Upper lobe of right lung (tissue), 1 donor: ENCODE measurements around the gene TCEANC. TPM values are rescaled to one million over a fixed set of nuclear protein-coding genes. Genes with fewer than 3 reads are reported as not detected.

Experiments
- ATAC-seq: fragments of 200-7000 bp; cut with Tn5 transposase; one replicate; pipeline ENCODE4 v1.9.1; 2020; ENCODE audit warnings: mild to moderate bottlenecking, moderate library complexity
- DNase-seq: peaks from one replicate; pipeline ENCODE4 v3.0.0-alpha.2; 2020
- H3K27ac ChIP-seq: fragments of 200-600 bp; one replicate; pipeline ENCODE4 v1.8.0; 2022
- H3K27me3 ChIP-seq: fragments of 200-600 bp; one replicate; pipeline ENCODE4 v1.8.0; 2022; ENCODE audit warnings: mild to moderate bottlenecking
- H3K36me3 ChIP-seq: fragments of 200-600 bp; one replicate; pipeline ENCODE4 v1.8.0; 2022
- H3K4me1 ChIP-seq: fragments of 200-600 bp; one replicate; pipeline ENCODE4 v1.8.0; 2022
- H3K4me3 ChIP-seq: fragments of 200-600 bp; one replicate; pipeline ENCODE4 v1.8.0; 2022; ENCODE audit warnings: mild to moderate bottlenecking
- H3K9me3 ChIP-seq: fragments of 200-600 bp; one replicate; pipeline ENCODE4 v1.8.0; 2022
- CTCF ChIP-seq: fragments of 200-600 bp; IDR thresholded peaks from one replicate; pipeline ENCODE4 v1.8.0; 2022; ENCODE audit warnings: antibody characterized with exemption
- intact Hi-C: fragments of 100-400 bp; cut with DNase I; formaldehyde crosslinking; loops from one replicate; pipeline ENCODE4 v1.11.0; 2022
- total RNA-seq: library from RNA; stranded (reverse); fragmentation: NEBNext Ultra II Directional; extraction: Animal tissue kit (Norgen Biotek cat#: 25700); gene quantifications from one replicate; pipeline ENCODE4 v1.2.1, GENCODE V29; 2021
- donor health status: DM: no; HTN: yes; CAD: no; lungs with severe emphysema.

TCEANC gene
- total RNA-seq, 1 donor from 2014 or later = 6.4 TPM

GRCh38 chrX:13651150-13651549 lies 1.8 kb upstream of the TCEANC start:
- Histone ChIP-seq H3K36me3 (no peaks in the 10 kb centered on the region), H3K27ac (no peak overlapping the region), H3K4me1 (peaks cover 6% of the 10 kb centered on the region), H3K9me3 (no peaks in the 10 kb centered on the region), H3K4me3 (no peak overlapping the region), H3K27me3 (no peaks in the 10 kb centered on the region)
- DNase-seq (no peak), ATAC-seq (no peak)
- intact Hi-C loops = no loop called here
- no peak for TF ChIP-seq CTCF

GRCh38 chrX:13652287-13652793 lies 601 bp upstream of the TCEANC start:
- intact Hi-C loops = no loop called here
- DNase-seq (no peak), ATAC-seq (no peak)
- peak overlapping the region; percentile 65 for H3K4me3 ChIP-seq
- peak overlapping the region; percentile 96 for H3K27ac ChIP-seq
- no peak for TF ChIP-seq CTCF
- no peaks in the 10 kb centered on the region for H3K36me3 ChIP-seq
- no peaks in the 10 kb centered on the region for H3K9me3 ChIP-seq
- peaks cover 6% of the 10 kb centered on the region for H3K4me1 ChIP-seq
- H3K27me3 ChIP-seq = no peaks in the 10 kb centered on the region

- intact Hi-C loops = no loop called here
- DNase-seq (no peak), ATAC-seq (no peak)
- peaks cover 6% of the 10 kb centered on the region for H3K4me1 ChIP-seq
- H3K9me3 ChIP-seq = no peaks in the 10 kb centered on the region
- H3K27ac ChIP-seq = peak overlapping the region; percentile 96
- TF ChIP-seq CTCF = no peak
- peak overlapping the region; percentile 65 for H3K4me3 ChIP-seq
- no peaks in the 10 kb centered on the region for H3K36me3 ChIP-seq
- no peaks in the 10 kb centered on the region for H3K27me3 ChIP-seq
These were observed 1.2 kb downstream of the TCEANC start for GRCh38 chrX:13654116-13654515.

GRCh38 chrX:13655674-13656073 lies 2.7 kb downstream of the TCEANC start:
- Histone ChIP-seq H3K27ac (no peak overlapping the region), H3K36me3 (no peaks in the 10 kb centered on the region), H3K4me1 (peaks cover 6% of the 10 kb centered on the region), H3K9me3 (no peaks in the 10 kb centered on the region), H3K27me3 (no peaks in the 10 kb centered on the region), H3K4me3 (no peak overlapping the region)
- no peak for ATAC-seq
- no peak for DNase-seq
- intact Hi-C loops = no loop called here
- no peak for TF ChIP-seq CTCF

- TF ChIP-seq CTCF = peak; percentile 65
- no peaks in the 10 kb centered on the region for H3K9me3 ChIP-seq
- intact Hi-C loops = no loop called here
- H3K27me3 ChIP-seq = no peaks in the 10 kb centered on the region
- no peaks in the 10 kb centered on the region for H3K36me3 ChIP-seq
- no peak overlapping the region for H3K4me3 ChIP-seq
- H3K27ac ChIP-seq = no peak overlapping the region
- DNase-seq = no peak
- H3K4me1 ChIP-seq = peaks cover 6% of the 10 kb centered on the region
- ATAC-seq = peak; percentile 66
These were observed 5.7 kb downstream of the TCEANC start for GRCh38 chrX:13658602-13659001.

GRCh38 chrX:13659063-13659462 lies 6.1 kb downstream of the TCEANC start:
- H3K27ac ChIP-seq = peak overlapping the region; percentile 36
- ATAC-seq = peak; percentile 44
- intact Hi-C loops = no loop called here

More at GRCh38 chrX:13659063-13659462, 6.1 kb downstream of the TCEANC start:
- Histone ChIP-seq H3K4me1 (peaks cover 3% of the 10 kb centered on the region), H3K4me3 (no peak overlapping the region), H3K27me3 (no peaks in the 10 kb centered on the region), H3K36me3 (no peaks in the 10 kb centered on the region), H3K9me3 (no peaks in the 10 kb centered on the region)
- no peak for TF ChIP-seq CTCF
- DNase-seq = no peak
